Activated CD8-positive, alpha-beta memory T cell treated with anti-CD3 and anti-CD28 coated beads for 24 hours (primary cell): ENCODE results near the gene MMP20.

Experiments
- DNase-seq: peaks from one replicate; pipeline ENCODE4 v3.0.0-alpha.2; 2020

The MMP20 gene

GRCh38 chr11:102620818-102621561 lies 4.1 kb downstream of the MMP20 start:
- no peak for DNase-seq

- DNase-seq = no peak
These were observed 5.0 kb downstream of the MMP20 start for GRCh38 chr11:102620179-102620578.

GRCh38 chr11:102617466-102618008 lies 7.6 kb downstream of the MMP20 start:
- no peak for DNase-seq

- DNase-seq = no peak
These were observed 9.2 kb downstream of the MMP20 start for GRCh38 chr11:102615894-102616432.

GRCh38 chr11:102615077-102615893 lies 9.8 kb downstream of the MMP20 start:
- DNase-seq = no peak

GRCh38 chr11:102614485-102614884 lies 10.6 kb downstream of the MMP20 start:
- DNase-seq = no peak

- DNase-seq = no peak
These were observed 11.1 kb downstream of the MMP20 start for GRCh38 chr11:102614031-102614430.

GRCh38 chr11:102613450-102613849 lies 11.7 kb downstream of the MMP20 start:
- DNase-seq = no peak

GRCh38 chr11:102611291-102611690 lies 13.8 kb downstream of the MMP20 start:
- no peak for DNase-seq

GRCh38 chr11:102610200-102610599 lies 14.9 kb downstream of the MMP20 start:
- DNase-seq = no peak

GRCh38 chr11:102608699-102609098 lies 16.4 kb downstream of the MMP20 start:
- DNase-seq = no peak

GRCh38 chr11:102604875-102605274 lies 20.3 kb downstream of the MMP20 start:
- no peak for DNase-seq

- no peak for DNase-seq
These were observed 21.1 kb downstream of the MMP20 start for GRCh38 chr11:102604011-102604410.

- DNase-seq = no peak
These were observed 21.6 kb downstream of the MMP20 start for GRCh38 chr11:102603576-102603975.

GRCh38 chr11:102603091-102603490 lies 22.0 kb downstream of the MMP20 start:
- DNase-seq = no peak

- DNase-seq = no peak
These were observed 24.5 kb downstream of the MMP20 start for GRCh38 chr11:102600666-102601065.

GRCh38 chr11:102599642-102600261 lies 25.4 kb downstream of the MMP20 start:
- DNase-seq = no peak

GRCh38 chr11:102598272-102598671 lies 26.9 kb downstream of the MMP20 start:
- DNase-seq = no peak

- DNase-seq = no peak
These were observed 28.6 kb downstream of the MMP20 start for GRCh38 chr11:102596578-102596977.

- no peak for DNase-seq
These were observed 32.2 kb downstream of the MMP20 start for GRCh38 chr11:102592634-102593581.

- DNase-seq = no peak
These were observed 33.0 kb downstream of the MMP20 start for GRCh38 chr11:102592131-102592530.

GRCh38 chr11:102591160-102591718 lies 33.9 kb downstream of the MMP20 start:
- no peak for DNase-seq
